ENCODE results near the gene PPY.
"Not testable (repeated sequence)": the region's sequence is repeated elsewhere in the genome, so short reads cannot be mapped to it uniquely, and the experiment has no call there.

PPY gene, protein sequence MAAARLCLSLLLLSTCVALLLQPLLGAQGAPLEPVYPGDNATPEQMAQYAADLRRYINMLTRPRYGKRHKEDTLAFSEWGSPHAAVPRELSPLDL

DNA sequence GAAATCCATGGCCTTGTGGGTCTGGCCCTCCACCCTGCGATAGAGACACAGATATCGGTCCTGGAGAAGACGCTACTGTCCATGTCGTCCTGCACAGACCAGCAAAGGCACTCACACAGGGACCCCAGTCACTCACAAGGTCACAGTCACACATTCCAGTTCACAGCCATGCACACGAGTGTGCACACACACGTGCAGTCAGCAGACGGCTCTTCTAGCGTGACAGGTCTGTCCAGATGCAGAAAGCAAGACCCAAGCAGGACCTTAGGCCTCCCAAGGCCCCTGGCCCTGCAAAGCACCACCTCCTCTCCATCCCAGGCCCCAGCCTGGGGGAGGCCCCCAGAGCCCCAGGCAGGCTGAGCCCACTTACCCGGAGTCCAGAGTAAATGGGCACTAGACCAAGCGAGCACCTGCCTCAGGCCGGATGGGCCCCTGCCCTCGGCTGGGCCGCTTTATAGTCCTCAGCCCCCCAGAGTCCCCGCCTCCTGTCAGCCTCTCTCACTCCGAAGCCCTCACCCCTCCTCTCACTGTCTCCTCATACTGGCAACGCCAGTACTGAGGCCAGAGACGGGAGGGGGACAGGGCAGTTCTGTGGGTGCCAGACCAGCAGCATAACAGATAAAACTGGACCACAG is at the start of gene PPY:
Gene PPY, minus strand, starts transcription at position 426 of the 635 bp plus-strand sequence. CDS start 822 bp downstream, outside the sequence.
- DNase-seq (ENCODE audit: low spot score), result no peak

DNA sequence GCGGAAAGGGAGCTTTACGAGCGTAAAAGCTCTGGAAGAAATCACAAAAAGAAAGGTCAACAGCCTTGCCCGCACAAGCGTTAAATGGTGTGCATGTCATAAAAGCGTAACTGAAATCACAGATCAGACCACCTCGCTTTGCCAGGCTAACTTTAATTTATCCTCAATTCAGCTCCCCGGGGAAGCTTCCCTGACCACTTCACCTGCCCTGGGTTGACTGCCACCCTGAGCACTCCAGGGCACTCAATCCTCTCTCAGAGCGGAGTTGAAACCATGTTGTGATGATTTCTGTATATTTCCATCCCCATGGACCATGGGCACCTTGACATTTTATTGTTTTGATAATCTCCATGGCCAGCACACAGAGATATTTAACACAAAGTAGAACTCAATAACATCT is 46.0 kb upstream of the PPY start:
- DNase-seq (ENCODE audit: low spot score), result no peak

DNA sequence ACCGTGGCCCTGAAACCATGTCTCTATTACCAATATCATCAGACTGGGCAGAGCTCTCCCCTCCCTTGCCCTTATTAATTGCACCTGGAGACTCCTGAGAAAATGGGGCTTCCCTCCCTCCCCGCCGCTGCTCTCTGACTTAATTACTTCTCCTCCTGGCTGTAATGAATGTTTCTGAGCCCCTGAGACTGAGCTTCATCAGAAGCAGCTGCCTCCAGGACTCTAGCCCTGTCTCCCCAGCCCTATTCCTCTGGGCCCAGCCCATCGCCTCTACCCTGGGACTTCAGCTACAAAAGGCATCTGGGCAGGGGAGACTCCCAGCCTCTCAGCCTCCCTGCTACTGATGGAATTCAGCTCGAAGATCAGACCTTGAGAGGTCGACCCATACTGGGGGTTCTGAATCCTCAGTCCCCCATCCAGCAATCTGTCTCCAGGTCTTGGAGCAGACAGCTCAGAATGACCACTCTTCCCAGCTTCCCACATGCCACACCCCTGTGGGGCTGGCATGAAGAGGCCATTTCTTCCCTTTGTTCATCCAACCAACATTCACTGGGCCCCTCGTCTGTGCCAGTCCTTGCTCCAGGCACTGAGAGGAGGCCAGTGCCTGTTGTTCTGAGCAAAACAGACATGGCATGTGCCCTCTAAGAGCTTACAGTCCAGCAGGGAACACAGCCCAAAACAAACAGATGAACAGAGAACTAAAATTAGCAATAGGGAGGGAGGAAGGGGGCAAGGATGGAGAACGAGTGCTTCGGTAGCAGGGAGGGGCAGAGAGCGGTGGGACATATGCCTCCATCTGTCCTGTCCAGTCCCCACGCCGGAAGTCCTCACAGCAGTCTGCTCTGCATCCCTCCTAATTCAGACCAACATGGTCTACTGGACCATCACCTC is 45.1 kb upstream of the PPY start:
- DNase-seq (ENCODE audit: low spot score), result no peak

DNA sequence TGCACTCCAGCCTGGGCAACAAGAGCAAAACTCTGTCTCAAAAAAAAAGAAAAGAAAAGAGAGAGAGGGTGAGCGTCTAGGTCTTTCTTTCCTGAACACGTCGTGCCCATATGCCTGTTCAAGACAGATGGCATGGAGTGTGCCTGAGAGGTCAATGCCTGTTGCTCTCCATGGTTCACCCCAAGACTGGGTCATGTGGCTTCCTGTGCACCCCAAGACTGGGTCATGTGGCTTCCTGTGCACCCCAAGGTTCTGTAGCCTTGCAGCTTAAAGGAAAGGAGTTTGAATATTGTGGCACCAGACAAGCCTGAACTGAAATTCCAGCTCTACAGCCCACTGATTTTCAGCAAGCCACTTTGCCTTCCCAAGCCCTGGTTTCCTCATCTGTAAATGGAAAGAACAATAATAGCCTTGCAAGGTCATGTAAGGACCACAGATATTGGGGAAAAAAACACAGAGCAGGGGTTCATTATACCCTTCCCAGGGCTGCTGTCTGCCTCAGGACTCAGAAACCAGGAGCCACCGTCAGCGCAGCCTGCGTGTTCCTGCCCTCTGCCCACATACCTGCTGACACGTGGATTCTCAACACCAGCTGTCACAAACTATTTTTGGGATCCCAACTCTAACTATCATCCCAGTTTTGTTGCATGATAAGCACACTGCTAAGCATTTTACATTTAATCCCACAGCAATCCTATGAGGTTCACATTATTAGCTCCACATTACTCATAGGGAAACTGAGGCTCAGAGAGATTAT is 44.1 kb upstream of the PPY start:
- DNase-seq (ENCODE audit: low spot score), result no peak

GRCh38 chr17:43984521-43984920 is 42.2 kb upstream of the PPY start:
- DNase-seq (ENCODE audit: low spot score), result no peak

DNA sequence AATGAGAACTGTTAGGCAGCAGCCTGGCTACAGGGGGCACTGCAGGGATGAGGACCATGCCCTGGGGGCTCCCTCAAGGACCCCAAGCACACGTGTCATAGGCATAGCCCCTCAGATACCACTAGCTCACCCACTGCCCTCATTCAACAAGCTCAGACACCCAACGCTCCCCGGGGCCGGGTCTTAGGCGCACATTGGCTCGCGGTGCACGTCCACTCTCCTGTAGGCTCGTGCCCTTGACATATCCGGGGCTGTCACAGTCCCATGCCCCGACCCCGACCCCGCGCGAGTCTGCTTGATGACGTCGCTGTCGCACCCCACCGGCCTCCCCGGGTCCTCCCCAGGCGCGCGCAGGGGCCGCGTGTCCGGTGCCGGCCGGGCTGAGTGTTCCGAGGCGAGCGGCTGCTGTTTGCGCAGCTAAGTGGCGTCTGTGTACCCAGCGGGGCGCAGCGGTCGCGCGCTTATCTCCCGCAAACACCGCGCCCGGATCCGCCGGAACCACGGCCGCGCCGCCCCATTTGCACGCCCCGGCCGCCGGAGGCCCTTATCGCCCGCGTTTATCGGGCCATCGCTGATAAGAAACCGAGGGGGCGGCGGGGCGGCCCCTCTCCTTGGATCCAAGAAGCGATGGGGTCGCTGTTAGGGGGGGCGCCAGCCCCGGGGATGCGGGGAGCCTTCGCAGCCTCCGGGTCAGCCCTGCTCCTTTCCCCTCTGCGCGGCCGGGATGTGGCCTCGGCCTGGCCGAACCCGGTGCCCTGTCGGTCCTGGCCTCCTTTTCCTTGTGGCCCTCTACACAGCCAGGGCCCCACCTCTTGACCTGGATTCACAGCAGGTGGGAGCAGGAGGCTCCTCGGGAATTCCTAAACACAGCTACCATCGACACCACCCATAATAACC is 41.5 kb upstream of the PPY start:
- no peak for DNase-seq (ENCODE audit: low spot score)

GRCh38 chr17:43983196-43983514 is 40.9 kb upstream of the PPY start:
- DNase-seq (ENCODE audit: low spot score), result no peak

DNA sequence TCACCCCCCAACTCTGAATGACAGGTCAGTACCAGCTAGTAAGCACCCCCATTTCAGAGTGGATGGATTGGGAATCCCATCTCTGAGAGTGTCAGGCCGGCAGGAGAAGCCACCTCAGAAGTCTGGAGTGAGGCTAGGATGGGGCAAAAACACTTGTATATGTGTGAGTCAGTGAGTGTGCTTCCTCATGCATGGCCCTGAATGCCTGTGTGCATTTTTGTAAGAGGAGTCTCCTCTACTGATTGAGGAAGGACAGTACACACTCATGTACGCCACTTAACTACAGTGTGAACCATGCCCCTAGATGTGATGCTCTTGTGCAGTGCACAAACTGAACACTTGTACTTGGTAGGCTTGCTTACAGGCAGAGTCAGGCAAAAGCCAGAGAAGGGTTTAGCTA is 39.9 kb upstream of the PPY start:
- no peak for DNase-seq (ENCODE audit: low spot score)

GRCh38 chr17:43979671-43980070 is 37.4 kb upstream of the PPY start:
- no peak for DNase-seq (ENCODE audit: low spot score)

- no peak for DNase-seq (ENCODE audit: low spot score)
Observed at GRCh38 chr17:43979011-43979410, 36.7 kb upstream of the PPY start.

DNA sequence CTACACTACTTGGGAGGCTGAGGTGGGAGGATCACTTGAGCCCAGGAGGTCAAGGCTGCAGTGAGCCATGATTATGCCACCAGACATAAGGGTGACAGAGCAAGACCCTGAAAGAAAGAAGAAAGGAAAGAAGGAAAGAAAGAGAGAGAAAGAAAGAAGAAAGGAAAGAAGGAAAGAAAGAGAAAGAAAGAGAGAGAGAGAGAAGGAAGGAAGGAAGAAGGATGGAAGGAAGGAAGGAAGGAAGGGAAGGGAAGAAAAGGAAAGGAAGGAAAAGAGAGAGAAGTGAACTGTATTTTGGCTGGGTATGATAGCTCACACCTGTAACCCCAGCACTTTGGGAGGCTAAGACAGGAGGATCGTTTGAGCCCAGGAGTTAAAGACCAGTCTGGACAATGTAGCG is 35.8 kb upstream of the PPY start:
- no peak for DNase-seq (ENCODE audit: low spot score)

DNA sequence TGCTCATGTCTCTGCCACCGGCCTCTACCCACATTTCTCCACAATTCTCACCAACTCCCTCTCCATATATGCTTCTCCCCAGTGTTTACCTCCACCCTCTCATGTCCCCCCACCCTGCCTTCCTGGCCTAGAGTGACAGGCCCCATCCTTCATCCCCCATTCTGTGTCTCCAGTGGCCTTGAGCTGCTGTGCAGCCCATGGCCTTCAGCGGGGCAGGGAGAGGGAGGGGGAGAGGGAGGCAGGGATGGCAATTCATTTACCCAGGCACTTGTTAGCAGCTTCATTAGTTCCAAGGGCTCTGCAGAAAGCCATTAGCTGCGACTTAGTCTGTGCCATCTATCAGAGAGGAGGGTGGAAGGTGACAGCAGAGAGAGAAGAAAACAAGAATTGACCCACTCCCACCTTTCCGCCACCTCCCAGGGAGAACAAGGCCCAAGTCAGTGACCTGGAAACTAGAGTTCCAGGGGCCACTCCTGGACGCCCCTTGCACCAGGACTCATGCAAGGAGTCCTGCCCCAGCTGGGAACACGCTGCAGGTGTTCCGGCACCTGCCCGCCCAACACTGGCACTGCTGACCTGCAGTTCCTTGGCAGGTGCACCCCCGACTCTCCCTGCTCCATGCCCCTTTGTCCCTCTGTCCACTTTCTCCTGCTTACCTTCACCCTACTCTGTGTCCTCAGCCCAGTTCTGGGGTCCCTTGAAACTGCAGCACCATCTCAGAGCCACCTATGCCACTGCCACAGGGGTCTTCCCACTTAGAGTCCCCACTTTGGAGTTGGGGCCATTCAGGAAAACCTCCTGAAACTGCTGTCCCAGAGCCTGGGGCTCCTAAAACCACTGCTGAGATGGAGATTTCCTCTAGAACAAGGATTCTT is 34.9 kb upstream of the PPY start:
- no peak for DNase-seq (ENCODE audit: low spot score)

DNA sequence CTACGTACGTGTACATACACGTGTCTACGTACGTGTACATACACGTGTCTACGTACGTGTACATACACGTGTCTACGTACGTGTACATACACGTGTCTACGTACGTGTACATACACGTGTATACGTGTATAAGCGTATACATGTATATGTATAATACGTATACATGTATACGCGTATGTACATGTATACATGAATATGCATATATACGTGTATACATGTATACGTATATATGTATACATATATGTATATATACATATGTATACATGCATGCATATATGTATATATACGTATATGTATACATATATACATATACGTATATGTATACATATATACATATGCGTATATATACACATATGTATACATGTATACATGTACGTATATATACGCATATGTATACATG is 33.6 kb upstream of the PPY start:
- no peak for DNase-seq (ENCODE audit: low spot score)

DNA sequence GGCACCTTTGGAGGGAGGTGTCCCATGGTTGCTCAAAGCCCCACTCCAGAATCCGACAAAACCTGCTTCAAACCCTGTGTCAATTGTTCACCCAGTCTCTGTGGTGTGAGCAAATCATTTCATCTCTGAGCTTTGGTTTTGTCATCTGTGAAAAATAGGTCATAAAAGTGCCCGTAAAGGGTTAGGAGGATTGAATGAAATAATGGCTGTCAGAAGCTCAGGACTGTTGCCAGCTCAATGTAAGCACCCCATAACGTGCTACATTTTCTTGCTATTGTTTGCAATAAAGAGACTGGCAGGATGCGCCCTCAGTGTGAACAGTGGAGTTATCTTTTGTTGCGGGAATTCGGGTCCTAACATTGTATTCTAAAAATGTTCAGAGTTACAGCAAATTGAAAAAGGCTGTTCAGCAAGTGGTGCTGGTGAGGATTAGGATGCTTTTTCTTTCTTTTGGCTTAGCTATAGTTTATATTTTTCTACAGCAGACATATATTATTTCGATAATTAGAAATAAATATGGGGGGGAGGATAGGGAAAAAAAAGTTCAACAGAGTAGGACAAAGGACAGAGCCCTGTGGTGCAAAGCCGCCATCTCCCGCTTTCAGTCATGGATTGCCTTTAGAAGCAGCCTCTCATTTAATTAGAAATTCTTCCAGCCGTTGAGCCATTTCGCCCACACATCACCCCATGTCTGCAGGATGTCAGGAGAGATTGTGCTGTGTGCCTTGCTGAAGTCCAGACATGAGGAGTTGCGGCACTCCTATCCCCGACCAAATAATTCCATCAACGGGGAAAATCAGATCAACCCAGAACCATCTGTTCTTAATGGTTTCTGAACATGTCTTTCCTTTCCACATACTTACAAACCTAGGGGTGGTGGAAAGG is 32.3 kb upstream of the PPY start:
- DNase-seq (ENCODE audit: low spot score), result no peak

GRCh38 chr17:43972444-43973212 is 30.4 kb upstream of the PPY start:
- not testable (repeated sequence) for DNase-seq (ENCODE audit: low spot score)

GRCh38 chr17:43971436-43971835 is 29.2 kb upstream of the PPY start:
- not testable (repeated sequence) for DNase-seq (ENCODE audit: low spot score)

DNA sequence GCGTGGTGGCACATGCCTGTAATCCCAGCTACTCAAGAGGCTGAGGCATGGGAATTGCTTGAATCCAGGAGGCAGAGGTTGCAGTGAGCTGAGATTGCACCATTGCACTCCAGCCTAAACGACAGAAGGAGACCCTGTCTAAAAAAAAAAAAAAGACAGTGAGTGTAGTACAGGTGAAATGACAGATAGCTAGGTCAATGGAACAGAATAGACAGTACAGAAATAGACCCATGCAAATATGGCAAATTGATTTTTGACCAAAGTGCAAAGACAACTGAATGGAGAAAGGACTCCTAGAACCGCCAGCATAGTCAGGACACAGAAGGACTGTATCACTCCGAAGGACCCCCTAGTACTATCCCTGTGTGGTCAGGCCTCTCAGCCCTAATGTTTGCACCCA is 28.1 kb upstream of the PPY start:
- no peak for DNase-seq (ENCODE audit: low spot score)

DNA sequence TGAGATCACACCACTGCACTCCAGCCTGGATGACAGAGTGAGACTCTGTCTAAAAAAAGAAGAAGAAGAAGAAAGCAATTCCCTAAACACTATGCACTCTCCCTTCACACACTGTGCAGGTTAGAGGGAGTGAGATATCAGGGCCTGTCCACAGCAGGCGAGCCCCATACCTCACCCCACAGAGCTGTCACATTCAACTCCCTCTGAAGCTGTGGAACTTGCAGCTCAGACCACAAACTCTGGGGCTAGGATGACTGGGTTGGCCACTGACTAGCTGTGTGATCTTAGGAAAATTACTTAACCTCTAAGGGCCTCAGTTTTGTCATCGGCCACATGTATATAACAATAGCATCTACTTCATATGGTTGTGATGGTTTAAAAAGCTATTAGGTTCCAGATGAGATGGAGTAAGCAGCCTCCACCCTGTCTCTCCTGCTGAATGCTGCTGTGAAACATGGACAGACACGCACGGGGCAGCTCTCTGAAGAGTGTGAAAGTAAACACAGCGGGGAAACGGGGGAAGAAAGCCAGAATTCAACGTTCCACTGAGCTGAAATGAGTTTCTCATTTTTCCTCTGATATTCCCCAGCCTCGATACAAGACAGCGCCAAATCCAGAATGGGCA is 25.1 kb upstream of the PPY start:
- DNase-seq (ENCODE audit: low spot score), result no peak
